Subcutaneous adipose tissue (tissue), 4 donors: Measurements from ENCODE around the gene IMPG2. TPM values are rescaled to one million over a fixed set of nuclear protein-coding genes. Genes with fewer than 3 reads are reported as not detected.

Experiments
- total RNA-seq, 4 donors: library from RNA; depleted of rRNA; stranded (reverse); fragments of >200 nt; gene quantifications; one replicate each; pipeline ENCODE4 v1.1.0, GENCODE V29; 2016
- TF ChIP-seq, protein P1 (sequence below): fragments of 450-650 bp; IDR thresholded peaks from one replicate; pipeline ENCODE4 v1.5.1; 2016; ENCODE audit warnings: low read depth, mild to moderate bottlenecking, control low read depth, antibody characterized with exemption, moderate library complexity

IMPG2 gene
- total RNA-seq, 4 donors from 2014 or later, result 0.22 to 0.38 (median 0.33) TPM

DNA sequence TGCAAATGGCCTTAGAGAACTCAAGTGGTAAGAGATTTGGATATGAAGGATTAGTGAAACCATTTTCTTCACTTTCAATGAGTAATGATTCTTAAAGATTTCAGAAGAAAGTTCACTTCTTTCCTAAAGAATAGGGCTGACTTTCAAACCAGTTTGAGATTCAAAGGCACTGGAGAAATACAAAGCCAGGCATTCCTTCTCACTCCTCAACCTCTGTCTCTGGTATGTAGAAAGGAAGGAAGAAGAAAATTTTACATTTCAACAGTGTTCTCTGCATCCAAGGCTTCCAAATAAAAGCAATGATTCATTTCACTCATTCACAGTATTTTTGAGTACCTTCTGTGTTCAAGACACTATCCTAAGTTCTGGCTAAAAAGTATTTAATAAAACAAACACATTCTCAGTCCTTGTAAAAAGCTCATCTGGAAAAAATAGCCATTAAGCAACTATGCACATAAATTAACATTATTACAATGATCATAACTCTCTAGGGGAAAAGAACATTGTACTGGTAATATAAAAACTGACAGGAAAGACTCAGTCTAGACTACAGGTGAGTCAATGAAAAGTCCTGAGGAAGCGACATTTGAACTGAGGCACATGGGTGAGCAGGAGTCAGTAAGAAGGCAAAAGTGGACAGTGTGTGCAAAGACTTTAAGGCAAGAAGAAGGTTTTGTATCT lies 79.5 kb downstream of the IMPG2 start:
- TF ChIP-seq, protein P1, sequence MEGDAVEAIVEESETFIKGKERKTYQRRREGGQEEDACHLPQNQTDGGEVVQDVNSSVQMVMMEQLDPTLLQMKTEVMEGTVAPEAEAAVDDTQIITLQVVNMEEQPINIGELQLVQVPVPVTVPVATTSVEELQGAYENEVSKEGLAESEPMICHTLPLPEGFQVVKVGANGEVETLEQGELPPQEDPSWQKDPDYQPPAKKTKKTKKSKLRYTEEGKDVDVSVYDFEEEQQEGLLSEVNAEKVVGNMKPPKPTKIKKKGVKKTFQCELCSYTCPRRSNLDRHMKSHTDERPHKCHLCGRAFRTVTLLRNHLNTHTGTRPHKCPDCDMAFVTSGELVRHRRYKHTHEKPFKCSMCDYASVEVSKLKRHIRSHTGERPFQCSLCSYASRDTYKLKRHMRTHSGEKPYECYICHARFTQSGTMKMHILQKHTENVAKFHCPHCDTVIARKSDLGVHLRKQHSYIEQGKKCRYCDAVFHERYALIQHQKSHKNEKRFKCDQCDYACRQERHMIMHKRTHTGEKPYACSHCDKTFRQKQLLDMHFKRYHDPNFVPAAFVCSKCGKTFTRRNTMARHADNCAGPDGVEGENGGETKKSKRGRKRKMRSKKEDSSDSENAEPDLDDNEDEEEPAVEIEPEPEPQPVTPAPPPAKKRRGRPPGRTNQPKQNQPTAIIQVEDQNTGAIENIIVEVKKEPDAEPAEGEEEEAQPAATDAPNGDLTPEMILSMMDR, result no peak

DNA sequence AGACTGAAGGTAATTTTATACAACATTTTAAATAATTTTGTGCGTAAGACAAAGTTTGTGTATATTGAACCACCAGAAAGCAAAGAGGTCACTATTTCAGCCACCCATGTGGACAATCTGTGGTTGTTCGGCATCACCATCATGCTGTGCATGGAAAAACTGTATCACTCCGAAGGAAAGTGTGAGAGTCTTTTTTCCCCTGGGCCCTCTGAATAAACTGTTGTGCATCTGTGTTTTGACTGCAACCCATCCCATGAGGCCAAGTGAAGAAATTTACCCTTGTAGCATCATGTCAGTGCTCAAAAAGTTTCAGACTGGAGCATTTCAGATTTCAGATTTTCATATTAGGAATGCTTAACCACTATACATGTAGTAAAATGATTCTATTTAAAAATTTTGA lies 85.3 kb downstream of the IMPG2 start:
- TF ChIP-seq, protein P1, result no peak

DNA sequence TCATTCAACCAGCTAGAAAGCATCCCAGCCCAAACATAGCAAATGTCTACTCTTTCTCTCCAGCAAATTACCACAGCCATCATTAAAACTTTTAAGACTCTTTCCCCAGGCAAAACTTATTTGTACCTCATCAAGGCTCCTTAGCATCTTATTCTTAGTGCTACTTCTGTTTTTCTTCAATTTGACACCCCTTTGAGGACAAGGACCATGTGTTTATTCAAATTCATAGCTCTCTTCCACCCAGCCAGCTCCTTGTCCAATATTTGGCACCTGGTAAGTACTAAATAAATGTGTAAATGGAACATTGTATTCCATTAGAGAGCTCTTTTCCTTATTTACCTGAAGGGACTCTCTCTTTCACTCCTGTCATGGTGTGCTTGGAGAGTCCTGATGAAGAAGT lies 89.8 kb downstream of the IMPG2 start:
- TF ChIP-seq, protein P1, result no peak

DNA sequence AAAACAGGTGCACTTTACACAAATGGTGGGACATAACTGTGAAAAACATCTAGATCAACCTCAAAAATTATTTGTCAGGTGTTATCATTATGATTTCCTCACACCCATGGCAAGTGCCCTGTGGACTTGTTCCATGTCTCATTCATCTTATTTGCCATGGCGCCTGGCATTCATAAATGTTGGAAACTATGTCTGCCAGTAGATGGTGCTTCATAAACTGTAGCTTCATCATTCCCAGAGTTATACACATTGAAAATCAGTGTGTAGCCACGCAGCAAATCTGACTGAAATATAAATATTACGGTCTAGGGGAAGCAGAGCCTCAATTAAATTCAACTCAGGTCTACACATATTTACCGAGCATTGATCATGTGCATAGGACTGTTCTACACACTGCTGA lies 90.7 kb downstream of the IMPG2 start:
- TF ChIP-seq, protein P1, result no peak

DNA sequence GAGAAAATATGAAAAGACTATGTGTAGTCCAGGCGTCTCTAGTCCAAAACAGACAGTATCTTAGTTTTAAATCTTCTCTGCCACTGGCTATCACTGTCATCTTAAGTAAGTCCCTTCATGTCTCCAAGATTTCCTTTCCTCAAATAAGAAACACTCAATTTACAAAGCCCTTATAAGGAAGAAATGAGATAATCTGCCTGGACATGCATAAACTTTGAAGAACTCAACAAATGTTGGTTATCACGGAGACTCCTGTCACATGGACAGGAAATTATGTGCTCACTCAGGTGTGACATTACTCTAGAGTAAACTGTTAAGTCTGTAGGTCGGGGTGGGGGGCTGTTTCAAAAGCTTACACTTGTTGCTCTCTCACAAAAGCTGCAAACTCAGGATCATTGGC lies 91.9 kb downstream of the IMPG2 start:
- TF ChIP-seq, protein P1, result no peak

DNA sequence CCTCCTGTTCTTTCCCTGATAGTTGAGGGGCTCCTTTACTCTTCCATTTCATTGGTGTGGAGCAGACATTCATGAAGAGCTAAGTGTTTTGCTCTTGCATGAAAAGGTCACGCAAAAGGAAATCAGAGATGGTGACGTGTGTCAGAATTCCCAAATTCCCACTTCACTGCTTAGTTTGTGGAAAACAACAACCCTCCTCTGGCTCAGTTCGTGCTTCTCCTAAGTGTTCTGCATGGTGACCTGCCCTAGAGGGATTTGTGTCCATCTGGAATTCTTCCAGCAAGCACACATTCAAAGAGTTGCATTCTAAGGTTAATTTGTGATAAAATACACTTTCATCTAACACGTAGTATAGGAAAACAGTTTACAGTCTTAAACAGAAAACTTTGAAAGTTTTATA lies 95.6 kb downstream of the IMPG2 start:
- TF ChIP-seq, protein P1, result no peak

DNA sequence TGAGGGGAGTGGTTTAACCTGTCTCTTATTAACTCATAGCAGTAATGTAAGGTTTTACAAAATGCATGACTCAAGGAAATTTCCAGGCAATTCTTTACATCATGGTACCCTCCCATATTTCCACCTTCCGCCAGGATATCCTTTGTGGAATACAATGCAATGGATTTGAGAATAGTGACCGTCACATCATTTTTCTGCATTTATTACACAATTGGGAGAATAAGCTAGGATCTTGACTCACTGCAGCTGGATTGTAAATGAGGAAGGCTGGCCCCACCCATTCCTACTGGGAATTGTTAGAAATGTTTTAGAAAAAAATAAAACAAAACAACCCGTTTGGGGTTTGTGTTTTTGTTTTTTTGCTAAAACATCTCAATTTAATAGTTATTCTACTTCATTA lies 97.4 kb downstream of the IMPG2 start:
- TF ChIP-seq, protein P1, result no peak
